ENCODE results near the gene MEG3.
"Not testable (repeated sequence)": the region's sequence is repeated elsewhere in the genome, so short reads cannot be mapped to it uniquely, and the experiment has no call there.

MEG3 gene

GRCh38 chr14:100816286-100816949 lies 9.5 kb upstream of the MEG3 start:
- DNase-seq = peak; percentile 3

- DNase-seq = peak; percentile 18
Measured at GRCh38 chr14:100816950-100817901, 8.7 kb upstream of the MEG3 start.

- peak; percentile 25 for DNase-seq
Measured at GRCh38 chr14:100818221-100818699, 7.7 kb upstream of the MEG3 start.

- not testable (repeated sequence) for DNase-seq
Measured at GRCh38 chr14:100818923-100819322, 7.0 kb upstream of the MEG3 start.

- no peak for DNase-seq
Measured at GRCh38 chr14:100819453-100819828, 6.5 kb upstream of the MEG3 start.

- peak; percentile 20 for DNase-seq
Measured at GRCh38 chr14:100819829-100820475, 6.0 kb upstream of the MEG3 start.

GRCh38 chr14:100820957-100821356 lies 5.0 kb upstream of the MEG3 start:
- DNase-seq = peak; percentile 81

- peak; percentile 63 for DNase-seq
Measured at GRCh38 chr14:100822013-100822412, 3.9 kb upstream of the MEG3 start.

GRCh38 chr14:100822532-100823296 lies 3.2 kb upstream of the MEG3 start:
- DNase-seq = peak; percentile 89

- DNase-seq = peak; percentile 85
Measured at GRCh38 chr14:100823413-100824080, 2.4 kb upstream of the MEG3 start.

GRCh38 chr14:100824091-100824551 lies 1.8 kb upstream of the MEG3 start:
- DNase-seq = peak; percentile 90

- DNase-seq = peak; percentile 59
Measured at GRCh38 chr14:100824901-100825712, 811 bp upstream of the MEG3 start.

- no peak for DNase-seq
Measured at GRCh38 chr14:100826391-100827100, 628 bp downstream of the MEG3 start.

- DNase-seq = peak; percentile 76
Measured at GRCh38 chr14:100827101-100828021, 1.4 kb downstream of the MEG3 start.

GRCh38 chr14:100828031-100828769 lies 2.3 kb downstream of the MEG3 start:
- peak; percentile 86 for DNase-seq

GRCh38 chr14:100830681-100831080 lies 4.8 kb downstream of the MEG3 start:
- no peak for DNase-seq

- DNase-seq = no peak
Measured at GRCh38 chr14:100832311-100832960, 6.5 kb downstream of the MEG3 start.
